GM21576 (cell line): ENCODE results near the gene MRRF.

ENCODE experiments used
- ATAC-seq: cut with Tn5 transposase; IDR thresholded peaks from one replicate; pipeline ENCODE4 v1.9.1; 2021; ENCODE audit warnings: mild to moderate bottlenecking, moderate library complexity; ENCODE audit not compliant: unreplicated experiment

MRRF gene

GRCh38 chr9:122228191-122228567, 36.5 kb upstream of the MRRF start:
- ATAC-seq: no peak

GRCh38 chr9:122228568-122229484, 35.9 kb upstream of the MRRF start, which contains the start of gene LHX6:
Gene LHX6 (minus strand): TSS chr9:122228957. CDS start chr9:122228740, 217 bp downstream.
- no peak for ATAC-seq

DNA sequence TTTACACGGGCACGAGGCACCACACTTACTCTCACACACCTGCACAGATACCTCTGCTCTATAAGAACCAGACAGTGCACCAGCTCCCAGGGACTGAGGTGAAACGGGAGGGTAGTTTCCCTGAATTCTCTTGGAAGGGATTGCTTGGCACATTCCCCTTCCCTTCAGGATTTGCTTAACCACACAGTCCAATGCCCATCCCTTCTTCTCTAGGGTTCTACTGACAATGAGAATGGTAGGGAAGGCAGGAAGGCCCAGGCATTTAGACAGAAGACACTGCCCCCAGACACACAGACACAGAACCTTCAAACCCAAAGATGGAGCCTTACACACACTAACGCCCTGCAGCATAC, 35.2 kb upstream of the MRRF start:
- ATAC-seq: no peak

DNA sequence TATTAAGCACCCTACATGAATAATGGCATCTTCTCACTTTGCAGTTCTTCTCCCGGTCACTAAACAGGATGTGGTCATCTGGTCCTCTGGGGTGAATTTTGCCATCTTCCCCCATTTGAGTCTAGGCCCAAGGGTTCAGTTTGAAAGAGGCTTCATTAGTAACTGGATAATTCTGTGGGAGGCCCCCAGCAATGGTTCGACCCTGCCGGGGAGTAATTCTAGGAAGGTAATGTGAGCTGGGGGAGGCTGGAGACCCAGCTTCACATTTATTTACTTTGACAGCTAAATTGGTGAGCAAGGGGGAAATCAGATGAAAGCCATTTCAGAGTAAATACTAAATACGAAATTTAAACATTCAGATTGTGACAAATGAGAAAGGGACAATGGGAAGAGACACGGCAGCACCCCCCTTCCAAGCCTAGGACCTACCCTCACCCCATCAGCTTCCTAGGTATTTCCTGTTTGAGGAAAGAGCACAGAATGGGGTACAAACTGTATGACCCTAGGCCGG, 31.8 kb upstream of the MRRF start:
- no peak for ATAC-seq

DNA sequence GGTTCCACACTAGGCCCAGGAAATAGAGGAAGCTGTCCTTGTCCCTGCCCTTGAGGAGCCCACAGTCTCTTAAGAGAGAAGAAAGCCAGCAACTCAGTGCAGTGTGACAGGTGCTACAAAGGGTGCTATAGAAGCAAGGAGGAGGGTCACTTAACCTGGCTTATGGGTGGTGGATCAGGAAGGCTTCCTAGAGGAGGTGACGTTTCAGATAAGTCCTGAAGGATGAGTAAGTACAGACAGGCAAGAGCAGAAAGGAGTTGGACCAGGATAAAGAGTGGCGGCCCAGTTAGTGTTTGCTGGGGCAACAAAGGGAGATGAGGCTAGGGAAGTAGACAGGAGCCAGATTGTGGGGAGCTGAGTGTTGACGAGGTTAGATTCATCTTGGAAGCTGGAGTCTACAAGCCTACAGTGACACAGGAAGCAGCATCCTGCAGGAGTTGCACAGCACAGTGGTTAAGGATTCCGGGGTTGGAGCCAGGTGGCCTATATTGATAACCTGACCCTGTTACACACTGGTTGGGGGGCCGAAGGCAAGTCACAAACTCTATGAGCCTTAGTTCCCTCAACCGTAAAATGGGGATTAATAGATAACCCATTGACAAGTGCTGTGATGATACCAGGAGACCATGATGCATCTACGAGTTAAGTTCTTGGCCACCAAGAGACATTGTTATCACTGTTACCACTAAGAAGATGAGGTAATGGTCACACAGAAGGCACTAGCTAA, 30.5 kb upstream of the MRRF start:
- ATAC-seq: no peak

- no peak for ATAC-seq
Measured at GRCh38 chr9:122236681-122237080, 28.0 kb upstream of the MRRF start.

DNA sequence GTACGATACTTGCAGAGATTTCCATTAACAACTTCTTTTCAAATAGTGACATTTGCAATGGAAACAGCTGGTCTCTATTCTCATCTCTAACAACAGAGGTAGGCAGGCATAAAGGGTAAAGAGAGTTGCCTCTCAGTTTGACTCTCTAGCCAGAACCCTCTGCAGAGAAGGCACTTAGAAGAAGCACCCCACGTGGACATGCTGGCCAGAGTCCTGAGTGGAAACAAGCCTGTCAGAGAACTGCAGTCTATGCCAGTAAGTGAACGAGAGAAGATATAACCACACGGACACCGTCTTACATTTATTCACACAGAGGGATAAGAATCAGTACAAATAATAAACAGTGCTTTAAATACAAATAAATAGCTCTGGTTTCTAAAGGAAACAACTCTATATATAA, 25.0 kb upstream of the MRRF start:
- no peak for ATAC-seq

GRCh38 chr9:122244349-122244748, 20.3 kb upstream of the MRRF start:
- no peak for ATAC-seq

DNA sequence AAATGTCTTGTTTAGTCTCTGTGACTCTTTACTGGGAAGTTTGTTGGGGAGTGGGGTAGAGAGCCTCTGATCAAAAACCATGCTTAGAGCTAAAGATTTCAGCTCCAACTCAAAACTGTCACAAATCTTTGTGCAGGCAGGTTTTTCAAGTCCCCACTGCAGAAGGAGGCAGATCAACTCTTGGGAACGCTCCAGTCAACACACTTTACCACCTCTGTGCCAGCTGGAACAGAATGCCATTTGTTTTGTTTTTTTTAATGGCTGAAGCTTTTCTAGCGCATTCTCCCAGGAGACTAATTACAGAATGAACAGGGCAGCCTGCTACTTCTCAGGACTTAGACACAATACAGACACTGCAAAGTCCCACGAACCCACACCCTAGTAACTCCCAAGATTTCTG, 18.0 kb upstream of the MRRF start:
- ATAC-seq: no peak

- ATAC-seq: no peak
Measured at GRCh38 chr9:122248448-122248865, 16.2 kb upstream of the MRRF start.

DNA sequence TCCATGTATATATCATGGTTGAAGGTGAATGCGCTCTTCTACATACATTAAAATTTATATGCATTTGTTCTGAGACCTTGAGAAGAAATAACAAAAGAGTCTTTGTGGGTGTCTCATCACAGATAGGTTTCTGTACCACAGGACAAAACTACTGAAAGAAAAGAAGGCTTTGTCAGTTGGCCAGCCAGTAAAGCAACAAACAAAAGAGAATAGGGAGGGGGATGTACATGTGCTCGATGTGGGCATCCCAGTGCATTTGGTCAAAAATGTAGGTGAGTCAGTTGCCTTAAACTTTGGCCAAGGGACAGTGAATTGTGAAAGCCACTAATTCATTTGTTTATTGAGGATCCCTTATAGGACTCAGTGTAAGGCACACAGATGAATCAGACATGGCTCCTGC, 13.3 kb upstream of the MRRF start:
- ATAC-seq: no peak

DNA sequence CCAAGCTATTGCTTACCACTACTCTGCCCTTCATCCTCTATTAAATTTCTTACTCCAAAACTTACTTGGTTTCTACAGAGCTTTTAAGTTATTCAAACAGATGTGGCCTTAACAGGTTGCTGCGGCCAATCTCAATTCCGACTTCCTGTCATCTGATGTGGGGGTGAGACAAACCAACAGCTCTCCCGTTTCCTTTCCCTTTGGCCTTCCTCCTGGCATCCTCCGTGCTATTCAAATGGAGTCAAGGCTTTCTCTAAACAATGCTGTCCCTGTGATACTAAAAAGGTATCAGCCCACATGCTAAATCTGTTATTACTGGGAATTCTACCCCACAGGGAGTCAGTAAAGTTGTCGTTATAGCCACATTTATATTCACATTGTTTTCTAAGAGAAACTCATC, 11.9 kb upstream of the MRRF start:
- ATAC-seq: no peak

DNA sequence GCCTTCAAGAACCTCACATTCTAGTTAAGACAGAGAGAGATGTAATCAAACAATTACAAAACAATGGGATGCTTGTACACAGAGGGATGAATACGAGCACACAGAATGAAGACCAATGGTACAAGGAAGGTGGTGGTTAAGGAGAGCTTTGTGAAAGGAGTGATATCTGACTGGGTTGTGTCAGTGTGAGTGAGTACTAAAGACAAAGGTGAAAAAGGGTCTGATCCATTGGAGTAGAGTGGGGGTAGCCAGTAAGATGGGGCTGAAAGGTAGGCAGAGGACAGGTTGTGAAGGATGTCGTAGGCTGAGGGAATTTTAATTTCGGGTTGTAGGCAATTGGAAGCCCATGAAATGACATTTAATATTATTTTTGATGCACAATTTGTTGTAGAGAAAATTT, 9.9 kb upstream of the MRRF start:
- ATAC-seq: no peak

GRCh38 chr9:122256206-122256605, 8.5 kb upstream of the MRRF start:
- no peak for ATAC-seq

DNA sequence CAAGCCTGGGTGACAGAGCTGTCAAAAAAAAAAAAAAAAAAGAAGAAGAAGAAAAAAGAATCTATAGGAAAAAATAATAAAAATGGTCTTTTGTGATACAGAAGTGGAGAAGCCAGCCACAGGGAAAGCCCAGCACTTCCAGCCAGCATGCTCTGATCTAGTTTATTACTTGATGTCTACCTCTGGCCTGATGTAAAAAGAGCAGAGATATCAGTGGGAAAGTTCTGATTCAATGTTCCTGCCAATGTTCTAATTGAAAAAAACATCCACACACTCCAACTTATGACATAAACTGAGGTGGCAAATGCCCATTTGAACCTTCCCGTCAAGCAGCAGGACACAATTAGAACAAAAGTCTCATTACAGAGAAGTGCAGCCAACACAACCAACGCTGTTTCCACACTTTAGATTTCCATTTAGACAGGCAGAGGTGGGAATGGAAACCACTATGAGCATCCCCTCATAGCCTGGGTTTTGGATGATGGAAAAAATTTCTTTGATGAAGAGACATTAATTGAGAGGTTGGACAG, 5.7 kb upstream of the MRRF start:
- no peak for ATAC-seq

DNA sequence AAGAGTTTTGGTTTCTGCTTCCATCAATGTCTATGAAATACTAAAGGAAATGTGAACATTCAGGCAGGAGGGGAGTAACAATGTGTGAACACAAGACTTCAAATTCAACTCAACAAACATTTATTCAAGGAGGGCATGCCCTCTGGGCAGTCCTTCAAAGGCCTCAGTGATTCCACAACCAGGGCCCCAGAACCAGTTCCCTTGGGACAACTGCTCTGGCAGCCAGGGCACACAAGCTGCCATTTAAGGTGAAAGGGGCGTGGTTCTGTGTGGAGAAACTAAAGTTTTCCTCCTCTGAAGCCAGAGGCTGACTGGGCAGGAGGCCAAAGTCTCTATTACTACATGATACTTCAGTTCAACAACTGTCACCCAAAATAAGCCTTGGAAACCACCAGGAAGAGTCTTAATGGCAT, 3.2 kb upstream of the MRRF start:
- no peak for ATAC-seq

GRCh38 chr9:122262073-122262472, 2.6 kb upstream of the MRRF start:
- ATAC-seq: no peak

- ATAC-seq: no peak
Measured at GRCh38 chr9:122263699-122264349, 858 bp upstream of the MRRF start.

DNA sequence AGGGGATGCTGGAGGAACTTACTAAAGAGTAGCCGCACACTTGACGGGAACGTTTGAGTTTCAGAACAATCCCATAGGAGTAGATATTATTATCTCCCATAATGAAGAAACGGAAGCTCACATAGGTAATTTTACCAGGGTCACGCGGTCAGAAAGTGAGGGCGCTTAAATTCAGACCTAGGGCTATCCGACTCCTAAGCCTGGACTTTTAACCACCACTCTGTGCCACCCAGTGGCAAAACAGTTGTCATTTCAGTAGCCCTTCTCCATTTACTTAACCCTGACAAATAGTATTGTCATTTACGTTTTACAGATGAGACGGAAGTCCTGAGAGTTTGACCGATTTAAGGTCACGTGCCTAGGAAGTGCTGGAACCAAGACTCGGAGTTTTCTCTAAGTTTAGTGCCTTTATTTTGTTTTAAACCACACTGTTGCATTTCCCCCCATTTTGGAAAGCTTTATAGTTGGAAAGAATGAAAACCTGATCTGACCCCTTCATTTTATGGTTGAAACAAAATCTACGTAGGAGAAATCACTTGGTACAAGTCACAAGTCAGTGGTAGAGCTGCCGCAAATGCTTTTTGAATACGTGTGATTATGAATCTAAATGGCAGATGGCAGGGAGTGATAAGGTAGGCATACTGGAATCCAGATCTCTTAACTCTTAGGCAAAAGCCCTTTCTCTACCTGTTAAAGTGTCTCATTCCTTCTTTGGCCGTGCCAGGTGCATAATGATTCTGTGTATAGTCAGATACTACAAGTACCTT, 650 bp downstream of the MRRF start:
- ATAC-seq: peak; percentile 36

DNA sequence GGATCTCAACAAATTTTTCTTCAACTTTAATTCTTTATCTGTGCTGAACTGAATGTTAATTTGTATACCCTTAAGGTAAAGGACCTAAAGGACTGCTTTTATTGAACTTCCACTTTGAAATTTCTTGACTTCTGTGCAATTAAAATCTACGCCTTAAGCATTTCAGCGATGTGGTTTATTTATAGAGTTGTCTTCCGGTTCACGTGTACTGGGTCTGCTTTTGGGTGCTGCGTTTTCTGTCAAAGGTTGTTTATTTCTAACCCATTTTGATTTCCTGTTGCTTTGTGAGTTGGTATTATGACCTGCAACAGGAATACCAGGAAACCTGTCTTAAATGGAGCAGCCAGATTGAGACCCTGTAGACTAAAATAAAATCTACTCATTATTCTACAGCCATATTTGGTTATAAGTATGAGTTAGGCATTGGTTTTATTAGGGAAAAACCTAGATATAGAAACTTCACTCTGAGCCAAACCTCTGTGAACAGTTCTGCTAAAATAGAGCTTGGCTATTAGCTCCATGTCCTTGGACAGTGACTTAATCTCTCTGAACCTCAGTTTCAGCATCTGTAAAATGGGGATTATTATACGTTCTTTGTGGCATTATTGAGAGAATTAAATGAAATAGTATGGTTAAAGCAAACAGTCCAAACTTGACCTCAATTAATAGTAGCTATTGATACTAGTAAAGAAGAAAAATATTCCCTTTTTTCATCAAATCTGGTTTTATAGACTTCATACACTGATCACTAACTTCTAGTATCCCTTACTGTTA, 3.5 kb downstream of the MRRF start:
- no peak for ATAC-seq
